GM12872 (cell line): ENCODE measurements around the gene RWDD4.

Source experiments
- TF ChIP-seq, protein P1 (sequence below): IDR thresholded peaks from 3 replicates; pipeline ENCODE4 v1.5.1; 2011; ENCODE audit warnings: low read depth, mild to moderate bottlenecking, low read length, moderate library complexity; ENCODE audit not compliant: insufficient read depth

The RWDD4 gene

DNA sequence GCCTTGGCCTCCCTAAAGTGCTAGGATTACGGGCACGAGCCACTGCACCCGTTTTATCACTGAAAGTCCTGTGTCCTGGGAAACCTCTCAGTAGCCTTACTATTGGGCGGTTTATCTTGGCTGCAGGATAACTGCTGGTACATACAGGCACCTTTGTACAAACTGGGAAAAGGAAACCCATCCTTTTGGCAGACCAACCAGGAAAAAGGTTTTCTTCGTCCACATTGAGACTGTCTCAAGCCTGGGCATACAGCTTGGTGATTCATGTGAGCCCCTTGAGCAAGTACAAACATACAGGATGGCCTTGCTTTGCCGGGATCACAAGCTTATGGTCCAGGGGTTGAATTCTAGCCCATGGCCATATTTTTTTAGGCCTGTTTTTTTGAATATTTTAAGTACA, 32.8 kb downstream of the RWDD4 start:
- TF ChIP-seq, protein P1, sequence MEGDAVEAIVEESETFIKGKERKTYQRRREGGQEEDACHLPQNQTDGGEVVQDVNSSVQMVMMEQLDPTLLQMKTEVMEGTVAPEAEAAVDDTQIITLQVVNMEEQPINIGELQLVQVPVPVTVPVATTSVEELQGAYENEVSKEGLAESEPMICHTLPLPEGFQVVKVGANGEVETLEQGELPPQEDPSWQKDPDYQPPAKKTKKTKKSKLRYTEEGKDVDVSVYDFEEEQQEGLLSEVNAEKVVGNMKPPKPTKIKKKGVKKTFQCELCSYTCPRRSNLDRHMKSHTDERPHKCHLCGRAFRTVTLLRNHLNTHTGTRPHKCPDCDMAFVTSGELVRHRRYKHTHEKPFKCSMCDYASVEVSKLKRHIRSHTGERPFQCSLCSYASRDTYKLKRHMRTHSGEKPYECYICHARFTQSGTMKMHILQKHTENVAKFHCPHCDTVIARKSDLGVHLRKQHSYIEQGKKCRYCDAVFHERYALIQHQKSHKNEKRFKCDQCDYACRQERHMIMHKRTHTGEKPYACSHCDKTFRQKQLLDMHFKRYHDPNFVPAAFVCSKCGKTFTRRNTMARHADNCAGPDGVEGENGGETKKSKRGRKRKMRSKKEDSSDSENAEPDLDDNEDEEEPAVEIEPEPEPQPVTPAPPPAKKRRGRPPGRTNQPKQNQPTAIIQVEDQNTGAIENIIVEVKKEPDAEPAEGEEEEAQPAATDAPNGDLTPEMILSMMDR: no peak

DNA sequence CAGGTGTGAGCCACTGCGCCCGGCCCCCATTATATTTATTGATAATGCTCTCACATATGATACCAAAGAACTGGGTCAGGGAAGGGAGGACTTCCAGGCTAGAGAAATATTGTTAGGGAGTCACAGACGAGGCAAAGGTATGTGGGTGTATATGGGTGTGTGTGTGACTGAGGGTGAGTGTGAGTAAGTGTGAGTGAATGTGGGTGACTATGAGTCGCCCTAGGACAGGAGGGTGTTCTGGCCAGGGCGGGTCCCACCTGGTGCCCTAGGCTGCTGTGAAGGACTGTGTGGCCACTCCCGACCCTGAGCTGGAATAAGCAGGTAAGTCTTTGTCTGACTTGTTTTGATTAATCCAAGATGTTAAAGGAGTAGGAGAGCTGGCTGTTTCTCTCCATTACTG, 34.4 kb downstream of the RWDD4 start:
- TF ChIP-seq, protein P1: no peak

- TF ChIP-seq, protein P1: no peak
Measured at GRCh38 chr4:183621875-183622274, 37.1 kb downstream of the RWDD4 start.

DNA sequence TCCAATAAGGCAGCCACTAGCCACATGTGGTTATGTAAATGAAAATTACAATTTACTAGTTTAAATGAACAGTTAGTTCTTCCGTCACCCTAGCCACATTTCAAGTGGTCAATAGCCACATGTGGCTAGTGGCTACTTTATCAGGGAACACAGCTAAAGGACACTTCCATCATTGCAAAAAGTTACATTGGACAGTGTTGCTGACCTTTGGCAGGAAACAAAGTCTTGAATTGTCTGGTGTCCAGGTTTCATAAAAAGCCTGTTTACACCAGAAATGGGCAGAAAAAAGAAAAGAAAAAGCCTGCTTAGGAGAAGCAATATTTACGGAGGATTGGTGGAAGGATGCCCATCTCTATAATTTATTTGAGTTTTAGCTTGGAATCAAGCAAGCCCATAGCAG, 38.6 kb downstream of the RWDD4 start:
- TF ChIP-seq, protein P1: no peak

DNA sequence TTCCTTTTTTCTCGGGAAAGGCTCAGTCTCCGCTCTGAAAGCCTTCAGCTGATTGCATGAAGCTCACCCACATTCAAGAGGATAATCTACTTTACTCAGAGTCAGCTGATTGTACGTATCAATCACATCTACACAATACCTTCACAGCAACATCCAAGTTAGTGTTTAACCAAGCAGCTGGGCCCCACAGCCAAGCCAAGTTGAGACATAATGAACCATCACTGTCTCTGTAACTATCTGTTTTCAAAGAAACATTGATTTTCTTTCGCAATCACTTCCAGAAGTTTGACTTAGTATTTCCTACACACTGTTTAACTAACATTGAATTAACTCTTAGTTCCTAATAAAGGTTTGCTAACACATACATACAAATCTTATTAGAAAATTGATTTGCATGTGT, 40.3 kb downstream of the RWDD4 start:
- TF ChIP-seq, protein P1: no peak

GRCh38 chr4:183617075-183617474, 41.9 kb downstream of the RWDD4 start:
- TF ChIP-seq, protein P1: no peak

DNA sequence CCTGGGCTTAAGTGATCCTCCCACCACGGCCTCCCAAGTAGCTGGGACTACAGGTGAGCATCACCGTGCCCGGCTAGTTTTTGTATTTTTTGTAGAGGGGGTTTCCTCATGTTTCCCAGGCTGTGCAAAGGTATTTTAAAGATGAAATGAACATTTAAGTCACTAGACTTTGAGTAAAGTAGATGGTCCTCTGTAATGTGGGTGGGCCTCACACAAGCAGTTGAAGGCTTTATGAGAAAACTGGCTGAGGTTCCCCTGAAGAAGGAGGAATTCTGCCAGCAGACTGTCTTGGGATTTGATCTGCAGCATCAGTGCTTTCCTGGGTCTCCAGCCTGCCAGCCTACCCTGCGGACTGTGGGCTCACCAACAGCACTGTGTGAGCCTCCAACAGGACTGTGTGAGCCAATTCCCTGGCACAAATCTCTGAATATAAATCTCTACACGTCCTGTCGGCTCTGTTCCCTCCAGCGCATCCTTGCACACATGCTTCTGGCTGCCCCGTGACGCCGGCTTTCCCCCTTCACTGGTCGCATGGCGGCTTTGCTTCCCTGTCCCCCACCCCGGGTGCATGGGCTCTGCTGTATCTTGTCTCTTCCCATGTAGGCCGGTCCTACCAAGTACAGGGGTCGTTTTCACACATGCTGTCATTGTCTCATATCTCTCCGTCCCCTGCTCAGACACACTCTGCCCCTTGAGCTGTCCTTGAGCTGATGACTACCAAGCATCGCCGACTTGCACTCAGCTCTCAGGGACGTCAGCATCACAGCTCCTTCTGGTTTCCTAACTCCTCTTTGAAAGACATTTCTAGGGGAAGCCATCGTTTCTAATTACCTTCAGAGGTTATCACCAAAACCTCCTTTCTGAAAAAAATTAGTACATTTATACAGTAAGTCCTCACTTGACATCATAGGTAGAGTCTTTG, 46.4 kb downstream of the RWDD4 start:
- TF ChIP-seq, protein P1: no peak
